ENCODE results near the gene MARCKSL1. TPM values are rescaled to one million over a fixed set of nuclear protein-coding genes. Genes with fewer than 3 reads are reported as not detected.

MARCKSL1 gene
- total and polyA plus RNA-seq, 11 donors, result 6.8 to 44.0 (median 12.1) TPM

- H3K36me3 ChIP-seq, result peaks cover 0 to 88% (median 77%) of the 10 kb centered on the region in 9 donors
- WGBS, 4 donors, result 90 to 94% (median 92%) methylated on average over 12 of the region's 12 CpGs
- no peak for DNase-seq
Observed at GRCh38 chr1:32330558-32331151, 5.4 kb downstream of the MARCKSL1 start.

GRCh38 chr1:32329931-32330466, 6.0 kb downstream of the MARCKSL1 start:
- Histone ChIP-seq H3K4me3 (no peak overlapping the region), H3K27me3 (peaks cover 0 to 3% (median 0%) of the 10 kb centered on the region in 9 donors), H3K27ac (no peak overlapping the region), H3K4me1 (peaks cover 0 to 12% (median 8%) of the 10 kb centered on the region in 12 donors), H3K36me3 (peaks cover 0 to 94% (median 84%) of the 10 kb centered on the region in 9 donors), H3K9me3 (no peaks in the 10 kb centered on the region)
- no peak for TF ChIP-seq POLR2A (IDR thresholded peaks at IDR 0.05)
- TF ChIP-seq, protein P1, sequence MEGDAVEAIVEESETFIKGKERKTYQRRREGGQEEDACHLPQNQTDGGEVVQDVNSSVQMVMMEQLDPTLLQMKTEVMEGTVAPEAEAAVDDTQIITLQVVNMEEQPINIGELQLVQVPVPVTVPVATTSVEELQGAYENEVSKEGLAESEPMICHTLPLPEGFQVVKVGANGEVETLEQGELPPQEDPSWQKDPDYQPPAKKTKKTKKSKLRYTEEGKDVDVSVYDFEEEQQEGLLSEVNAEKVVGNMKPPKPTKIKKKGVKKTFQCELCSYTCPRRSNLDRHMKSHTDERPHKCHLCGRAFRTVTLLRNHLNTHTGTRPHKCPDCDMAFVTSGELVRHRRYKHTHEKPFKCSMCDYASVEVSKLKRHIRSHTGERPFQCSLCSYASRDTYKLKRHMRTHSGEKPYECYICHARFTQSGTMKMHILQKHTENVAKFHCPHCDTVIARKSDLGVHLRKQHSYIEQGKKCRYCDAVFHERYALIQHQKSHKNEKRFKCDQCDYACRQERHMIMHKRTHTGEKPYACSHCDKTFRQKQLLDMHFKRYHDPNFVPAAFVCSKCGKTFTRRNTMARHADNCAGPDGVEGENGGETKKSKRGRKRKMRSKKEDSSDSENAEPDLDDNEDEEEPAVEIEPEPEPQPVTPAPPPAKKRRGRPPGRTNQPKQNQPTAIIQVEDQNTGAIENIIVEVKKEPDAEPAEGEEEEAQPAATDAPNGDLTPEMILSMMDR (IDR thresholded peaks at IDR 0.05), result no peak
- WGBS, 4 donors, result 86 to 95% (median 91%) methylated on average over 4 of the region's 4 CpGs
- ATAC-seq (no peak), DNase-seq (no peak)
- intact Hi-C loops (cut with DNase I), result loop anchor here in 2 of 10 donors (5.0 to 10.0 kb wide), 2 partner anchors 82 to 105 kb away; partner anchors contain the start of genes EIF3I (in 1 of the 2) and TMEM234 (in 1 of the 2)

More at GRCh38 chr1:32330558-32331151, 5.4 kb downstream of the MARCKSL1 start:
- H3K27ac ChIP-seq, result no peak overlapping the region
- peaks cover 0 to 17% (median 9%) of the 10 kb centered on the region in 12 donors for H3K4me1 ChIP-seq
- no peaks in the 10 kb centered on the region for H3K9me3 ChIP-seq
- peaks cover 0 to 5% (median 0%) of the 10 kb centered on the region in 9 donors for H3K27me3 ChIP-seq
- H3K4me3 ChIP-seq, result no peak overlapping the region
- TF ChIP-seq POLR2A (IDR thresholded peaks at IDR 0.05), result no peak
- TF ChIP-seq, protein P1 (IDR thresholded peaks at IDR 0.05), result no peak
- ATAC-seq, result no peak
- intact Hi-C loops (cut with DNase I), result loop anchor here in 2 of 10 donors (5.0 to 10.0 kb wide), 2 partner anchors 82 to 106 kb away; partner anchors contain the start of genes EIF3I (in 1 of the 2) and TMEM234 (in 1 of the 2)

GRCh38 chr1:32327204-32327603, 8.8 kb downstream of the MARCKSL1 start:
- Histone ChIP-seq H3K4me3 (no peak overlapping the region), H3K4me1 (peaks cover 0 to under 1% (median 0%) of the 10 kb centered on the region in 12 donors), H3K27me3 (no peaks in the 10 kb centered on the region), H3K27ac (no peak overlapping the region), H3K9me3 (no peaks in the 10 kb centered on the region), H3K36me3 (peaks cover 0 to 92% (median 79%) of the 10 kb centered on the region in 9 donors)
- intact Hi-C loops (cut with DNase I), result no loop called here
- no peak for DNase-seq
- 90 to 95% (median 93%) methylated on average over 8 to 11 of the region's 11 CpGs for WGBS, 4 donors
- no peak for TF ChIP-seq POLR2A (IDR thresholded peaks at IDR 0.05)
- TF ChIP-seq, protein P1 (IDR thresholded peaks at IDR 0.05), result no peak
- ATAC-seq, result no peak

GRCh38 chr1:32321712-32322291, 14.2 kb downstream of the MARCKSL1 start:
- Histone ChIP-seq H3K4me1 (peaks cover 0 to 10% (median under 1%) of the 10 kb centered on the region in 12 donors), H3K27me3 (no peaks in the 10 kb centered on the region), H3K4me3 (no peak overlapping the region), H3K9me3 (no peaks in the 10 kb centered on the region), H3K36me3 (peaks cover 0 to 73% (median 57%) of the 10 kb centered on the region in 9 donors), H3K27ac (peak overlapping the region in 1 of 12 donors; percentile 66)
- intact Hi-C loops (cut with DNase I), result no loop called here
- TF ChIP-seq, protein P1 (IDR thresholded peaks at IDR 0.05), result no peak
- 51 to 67% (median 59%) methylated on average over 5 of the region's 5 CpGs for WGBS, 4 donors
- ATAC-seq (peak in 1 of 4 donors; percentile 38), DNase-seq (no peak)
